Measurements from ENCODE around the gene SP4. TPM values are rescaled to one million over a fixed set of nuclear protein-coding genes. Genes with fewer than 3 reads are reported as not detected.
"Not testable (repeated sequence)": the region's sequence is repeated elsewhere in the genome, so short reads cannot be mapped to it uniquely, and the experiment has no call there.

Gene SP4
- total RNA-seq, 2 donors from 2014 or later = 7.4 to 8.0 TPM

DNA sequence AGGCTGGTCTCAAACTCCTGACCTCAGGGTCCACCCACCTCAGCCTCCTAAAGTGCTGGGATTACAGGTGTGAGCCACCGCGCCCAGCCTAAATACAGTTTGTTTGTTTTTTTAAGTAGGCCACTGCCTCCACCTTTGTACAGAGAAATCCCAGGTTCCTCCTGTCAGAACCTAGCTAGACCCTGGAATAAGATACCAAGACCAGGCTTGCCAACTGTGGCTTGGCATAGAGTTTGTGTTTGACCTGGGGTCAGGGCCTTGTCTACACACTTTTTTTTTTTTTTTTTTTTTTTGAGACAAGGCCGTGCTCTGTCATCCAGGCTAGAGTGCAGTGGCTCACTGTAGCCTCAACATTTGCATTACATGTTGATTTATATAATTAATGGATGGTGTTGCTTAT lies 80.7 kb downstream of the SP4 start:
- TF ChIP-seq, protein P1, sequence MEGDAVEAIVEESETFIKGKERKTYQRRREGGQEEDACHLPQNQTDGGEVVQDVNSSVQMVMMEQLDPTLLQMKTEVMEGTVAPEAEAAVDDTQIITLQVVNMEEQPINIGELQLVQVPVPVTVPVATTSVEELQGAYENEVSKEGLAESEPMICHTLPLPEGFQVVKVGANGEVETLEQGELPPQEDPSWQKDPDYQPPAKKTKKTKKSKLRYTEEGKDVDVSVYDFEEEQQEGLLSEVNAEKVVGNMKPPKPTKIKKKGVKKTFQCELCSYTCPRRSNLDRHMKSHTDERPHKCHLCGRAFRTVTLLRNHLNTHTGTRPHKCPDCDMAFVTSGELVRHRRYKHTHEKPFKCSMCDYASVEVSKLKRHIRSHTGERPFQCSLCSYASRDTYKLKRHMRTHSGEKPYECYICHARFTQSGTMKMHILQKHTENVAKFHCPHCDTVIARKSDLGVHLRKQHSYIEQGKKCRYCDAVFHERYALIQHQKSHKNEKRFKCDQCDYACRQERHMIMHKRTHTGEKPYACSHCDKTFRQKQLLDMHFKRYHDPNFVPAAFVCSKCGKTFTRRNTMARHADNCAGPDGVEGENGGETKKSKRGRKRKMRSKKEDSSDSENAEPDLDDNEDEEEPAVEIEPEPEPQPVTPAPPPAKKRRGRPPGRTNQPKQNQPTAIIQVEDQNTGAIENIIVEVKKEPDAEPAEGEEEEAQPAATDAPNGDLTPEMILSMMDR (IDR thresholded peaks at IDR 0.05) = no peak
- Histone ChIP-seq H3K36me3 (peaks cover 8% of the 10 kb centered on the region), H3K4me1 (ENCODE audit: control insufficient read depth in 1 of 2, low read depth in 2 of 2) (no peaks in the 10 kb centered on the region), H3K27ac (no peak overlapping the region), H3K4me3 (no peak overlapping the region), H3K9me3 (no peaks in the 10 kb centered on the region), H3K27me3 (replicated peaks; ENCODE audit: insufficient read depth) (no peaks in the 10 kb centered on the region)
- DNase-seq (ENCODE audit: low spot score) (no peak), ATAC-seq (ENCODE audit: insufficient number of reproducible peaks, low FRiP score, low read depth) (no peak)

DNA sequence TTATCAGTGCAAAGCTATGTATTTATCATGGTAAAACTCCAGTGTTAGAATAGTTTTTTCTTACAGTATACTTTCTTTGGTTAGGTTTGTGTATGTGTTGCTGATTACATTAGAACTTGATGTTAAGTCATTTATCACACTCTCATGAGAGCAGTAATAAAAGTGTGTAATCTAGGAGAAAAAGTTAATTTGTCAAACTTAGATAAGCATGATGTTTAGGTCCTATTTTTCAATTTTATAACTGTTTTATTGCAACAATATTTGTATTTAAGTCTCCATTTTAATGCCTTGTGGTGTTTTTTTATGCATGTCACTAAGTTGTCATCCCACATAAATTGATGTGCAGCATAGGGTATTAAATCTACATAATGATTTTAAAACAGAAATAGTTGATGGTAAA lies 86.2 kb downstream of the SP4 start:
- H3K27ac ChIP-seq = no peak overlapping the region
- no peaks in the 10 kb centered on the region for H3K9me3 ChIP-seq
- peaks cover 8% of the 10 kb centered on the region for H3K36me3 ChIP-seq
- H3K4me3 ChIP-seq = no peak overlapping the region
- H3K27me3 ChIP-seq (replicated peaks; ENCODE audit: insufficient read depth) = no peaks in the 10 kb centered on the region
- H3K4me1 ChIP-seq (ENCODE audit: control insufficient read depth in 1 of 2, low read depth in 2 of 2) = no peaks in the 10 kb centered on the region
- ATAC-seq (ENCODE audit: insufficient number of reproducible peaks, low FRiP score, low read depth) (no peak), DNase-seq (ENCODE audit: low spot score) (no peak)
- TF ChIP-seq, protein P1 (IDR thresholded peaks at IDR 0.05) = no peak

DNA sequence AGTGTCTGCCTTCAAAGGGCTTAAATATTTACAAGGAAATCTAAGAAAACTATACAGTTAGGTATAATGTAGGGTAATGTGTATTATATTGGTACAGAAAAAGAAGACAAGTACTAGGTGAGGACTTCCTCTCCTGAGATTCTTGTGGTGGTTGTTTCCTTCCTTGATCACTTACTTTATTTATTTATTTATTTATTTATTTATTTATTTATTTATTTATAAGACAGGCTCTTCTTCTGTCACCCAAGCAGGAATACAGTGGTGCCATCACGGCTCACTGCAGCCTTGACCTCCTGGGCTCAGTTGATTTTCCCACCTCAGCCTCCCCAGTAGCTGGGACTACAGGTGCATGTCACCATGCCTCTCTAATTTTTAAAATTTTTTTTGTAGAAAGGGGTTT lies 96.8 kb downstream of the SP4 start:
- no peaks in the 10 kb centered on the region for H3K27me3 ChIP-seq (replicated peaks; ENCODE audit: insufficient read depth)
- DNase-seq (ENCODE audit: low spot score) (no peak), ATAC-seq (ENCODE audit: insufficient number of reproducible peaks, low FRiP score, low read depth) (no peak)
- no peaks in the 10 kb centered on the region for H3K9me3 ChIP-seq
- no peak overlapping the region for H3K4me3 ChIP-seq
- no peak overlapping the region for H3K27ac ChIP-seq
- H3K4me1 ChIP-seq (ENCODE audit: control insufficient read depth in 1 of 2, low read depth in 2 of 2) = no peaks in the 10 kb centered on the region
- H3K36me3 ChIP-seq = no peaks in the 10 kb centered on the region
- TF ChIP-seq, protein P1 (IDR thresholded peaks at IDR 0.05) = no peak

DNA sequence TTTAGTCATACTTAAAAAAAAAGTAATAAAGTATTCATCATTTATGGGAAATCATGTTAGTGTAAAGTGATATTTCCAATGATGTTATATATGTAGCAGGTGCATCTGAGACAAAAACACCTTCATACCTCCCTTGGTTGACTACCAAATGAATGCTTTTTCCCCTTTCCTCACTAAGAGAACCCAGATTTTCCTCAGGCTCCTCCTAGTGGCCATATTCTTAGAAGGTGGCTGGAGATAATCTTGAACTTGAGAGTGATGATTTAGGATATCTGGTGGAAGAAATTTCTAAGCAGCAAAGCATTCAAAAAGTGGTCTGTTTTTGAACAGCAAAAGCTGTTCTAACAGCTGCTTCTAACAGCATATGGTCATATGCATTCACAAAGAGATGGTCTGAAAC lies 98.1 kb downstream of the SP4 start:
- H3K27ac ChIP-seq = no peak overlapping the region

DNA sequence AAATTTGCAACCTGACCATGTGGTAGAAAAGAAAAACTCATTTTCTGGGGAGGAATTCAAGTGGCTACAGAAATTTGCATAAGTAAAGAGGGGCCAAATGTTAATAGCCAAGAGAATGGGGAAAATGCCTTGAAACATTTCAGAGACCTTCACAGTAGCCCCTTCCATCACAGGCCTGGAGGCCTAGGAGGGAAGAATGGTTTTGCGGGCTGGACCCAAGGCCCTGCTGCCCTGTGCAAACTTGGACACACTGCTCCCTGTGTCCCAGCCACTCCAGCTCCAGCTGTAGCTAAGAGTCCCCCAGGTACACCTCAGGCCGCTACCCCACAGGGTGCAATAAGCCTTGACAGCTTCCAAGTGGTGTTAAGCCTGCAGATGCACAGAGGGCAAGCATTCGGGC lies 98.6 kb downstream of the SP4 start:
- no peak overlapping the region for H3K27ac ChIP-seq
- no peak overlapping the region for H3K4me3 ChIP-seq
- H3K27me3 ChIP-seq (replicated peaks; ENCODE audit: insufficient read depth) = no peaks in the 10 kb centered on the region
- no peaks in the 10 kb centered on the region for H3K9me3 ChIP-seq
- DNase-seq (ENCODE audit: low spot score) (no peak), ATAC-seq (ENCODE audit: insufficient number of reproducible peaks, low FRiP score, low read depth) (no peak)
- H3K4me1 ChIP-seq (ENCODE audit: control insufficient read depth in 1 of 2, low read depth in 2 of 2) = no peaks in the 10 kb centered on the region
- TF ChIP-seq, protein P1 (IDR thresholded peaks at IDR 0.05) = no peak
- no peaks in the 10 kb centered on the region for H3K36me3 ChIP-seq

More for the DNA sequence above, 98.1 kb downstream of the SP4 start:
- no peaks in the 10 kb centered on the region for H3K36me3 ChIP-seq
- no peaks in the 10 kb centered on the region for H3K9me3 ChIP-seq
- H3K4me1 ChIP-seq (ENCODE audit: control insufficient read depth in 1 of 2, low read depth in 2 of 2) = no peaks in the 10 kb centered on the region
- no peaks in the 10 kb centered on the region for H3K27me3 ChIP-seq (replicated peaks; ENCODE audit: insufficient read depth)
- TF ChIP-seq, protein P1 (IDR thresholded peaks at IDR 0.05) = peak; percentile 36
- DNase-seq (ENCODE audit: low spot score) (no peak), ATAC-seq (ENCODE audit: insufficient number of reproducible peaks, low FRiP score, low read depth) (no peak)
- H3K4me3 ChIP-seq = no peak overlapping the region

DNA sequence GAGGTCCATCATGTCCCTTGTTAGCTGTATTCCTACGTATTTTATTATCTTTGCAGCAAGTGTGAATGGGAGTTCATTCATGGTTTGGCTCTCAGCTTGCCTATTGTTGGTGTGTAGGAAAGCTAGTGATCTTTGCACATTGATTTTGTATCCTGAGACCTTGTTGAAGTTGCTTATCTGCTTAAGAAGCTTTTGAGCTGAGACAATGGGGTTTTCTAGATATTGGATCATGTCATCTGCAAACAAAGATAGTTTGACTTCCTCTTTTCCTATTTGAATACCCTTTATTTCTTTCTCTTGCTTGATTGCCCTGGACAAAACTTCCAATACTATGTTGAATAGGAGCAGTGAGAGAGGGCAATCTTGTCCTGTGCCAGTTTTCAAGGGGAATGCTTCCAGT lies 104.6 kb downstream of the SP4 start:
- ATAC-seq (ENCODE audit: insufficient number of reproducible peaks, low FRiP score, low read depth); H3K27me3 ChIP-seq (replicated peaks; ENCODE audit: insufficient read depth); H3K4me3 ChIP-seq; H3K27ac ChIP-seq; H3K36me3 ChIP-seq; DNase-seq (ENCODE audit: low spot score); H3K9me3 ChIP-seq; H3K4me1 ChIP-seq (ENCODE audit: control insufficient read depth in 1 of 2, low read depth in 2 of 2): not testable (repeated sequence)

DNA sequence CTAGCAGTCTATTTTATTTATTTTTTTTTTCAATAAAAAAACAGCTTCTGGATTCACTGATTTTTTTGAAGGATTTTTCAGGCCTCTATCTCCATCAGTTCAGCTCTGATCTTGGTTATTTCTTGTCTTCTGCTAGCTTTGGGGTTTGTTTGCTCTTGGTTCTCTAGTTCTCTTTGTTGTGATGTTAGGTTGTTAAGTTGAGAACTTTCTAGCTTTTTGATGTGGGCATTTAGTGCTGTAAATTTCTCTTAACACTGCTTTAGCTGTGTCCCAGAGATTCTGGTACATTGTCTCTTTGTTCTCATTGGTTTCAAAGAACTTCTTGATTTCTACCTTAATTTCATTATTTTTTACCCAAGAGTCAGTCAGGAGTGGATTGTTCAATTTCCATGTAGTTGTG lies 105.8 kb downstream of the SP4 start:
- ATAC-seq (ENCODE audit: insufficient number of reproducible peaks, low FRiP score, low read depth); H3K4me1 ChIP-seq (ENCODE audit: control insufficient read depth in 1 of 2, low read depth in 2 of 2); H3K4me3 ChIP-seq; H3K27ac ChIP-seq; H3K36me3 ChIP-seq; H3K9me3 ChIP-seq; H3K27me3 ChIP-seq (replicated peaks; ENCODE audit: insufficient read depth); DNase-seq (ENCODE audit: low spot score): not testable (repeated sequence)

DNA sequence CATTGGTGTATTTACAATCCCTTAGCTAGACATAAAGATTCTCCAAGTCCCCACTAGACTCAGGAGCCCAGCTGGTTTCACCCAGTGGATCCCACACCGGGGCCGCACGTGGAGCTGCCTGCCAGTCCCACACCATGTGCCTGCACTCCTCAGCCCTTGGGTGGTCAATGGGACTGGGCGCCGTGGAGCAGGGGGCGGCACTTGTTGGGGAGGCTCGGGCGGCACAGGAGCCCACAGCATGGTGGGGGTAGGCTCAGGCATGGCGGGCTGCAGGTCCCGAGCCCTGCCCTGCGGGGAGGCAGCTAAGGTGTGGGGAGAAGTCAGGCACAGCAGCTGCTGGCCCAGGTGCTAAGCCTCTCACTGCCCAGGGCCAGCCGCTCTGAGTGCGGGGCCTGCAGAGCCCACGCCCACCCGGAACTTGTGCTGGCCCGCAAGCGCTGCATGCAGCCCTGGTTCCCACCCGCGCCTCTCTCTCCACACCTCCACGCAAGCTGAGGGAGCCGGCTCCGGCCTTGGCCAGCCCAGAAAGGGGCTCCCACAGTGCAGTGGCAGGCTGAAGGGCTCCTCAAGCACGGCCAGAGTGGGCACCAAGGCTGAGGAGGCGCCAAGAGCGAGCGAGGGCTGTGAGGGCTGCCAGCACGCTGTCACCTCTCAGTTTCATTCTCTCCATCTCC lies 108.7 kb downstream of the SP4 start:
- H3K4me1 ChIP-seq (ENCODE audit: control insufficient read depth in 1 of 2, low read depth in 2 of 2); H3K4me3 ChIP-seq; DNase-seq (ENCODE audit: low spot score); ATAC-seq (ENCODE audit: insufficient number of reproducible peaks, low FRiP score, low read depth); H3K36me3 ChIP-seq; H3K9me3 ChIP-seq; H3K27ac ChIP-seq; H3K27me3 ChIP-seq (replicated peaks; ENCODE audit: insufficient read depth): not testable (repeated sequence)
